SIG-M5 treated with dmso at 0.1 percent for 504 hours (cell line): ENCODE results near the gene FAM53A.
"Not testable (repeated sequence)": the region's sequence is repeated elsewhere in the genome, so short reads cannot be mapped to it uniquely, and the experiment has no call there.

Source experiments
- DNase-seq: peaks from one replicate; lab custom pipeline; 2025; ENCODE audit not compliant: unreplicated experiment; lab: John Stamatoyannopoulos, UW

FAM53A gene

DNA sequence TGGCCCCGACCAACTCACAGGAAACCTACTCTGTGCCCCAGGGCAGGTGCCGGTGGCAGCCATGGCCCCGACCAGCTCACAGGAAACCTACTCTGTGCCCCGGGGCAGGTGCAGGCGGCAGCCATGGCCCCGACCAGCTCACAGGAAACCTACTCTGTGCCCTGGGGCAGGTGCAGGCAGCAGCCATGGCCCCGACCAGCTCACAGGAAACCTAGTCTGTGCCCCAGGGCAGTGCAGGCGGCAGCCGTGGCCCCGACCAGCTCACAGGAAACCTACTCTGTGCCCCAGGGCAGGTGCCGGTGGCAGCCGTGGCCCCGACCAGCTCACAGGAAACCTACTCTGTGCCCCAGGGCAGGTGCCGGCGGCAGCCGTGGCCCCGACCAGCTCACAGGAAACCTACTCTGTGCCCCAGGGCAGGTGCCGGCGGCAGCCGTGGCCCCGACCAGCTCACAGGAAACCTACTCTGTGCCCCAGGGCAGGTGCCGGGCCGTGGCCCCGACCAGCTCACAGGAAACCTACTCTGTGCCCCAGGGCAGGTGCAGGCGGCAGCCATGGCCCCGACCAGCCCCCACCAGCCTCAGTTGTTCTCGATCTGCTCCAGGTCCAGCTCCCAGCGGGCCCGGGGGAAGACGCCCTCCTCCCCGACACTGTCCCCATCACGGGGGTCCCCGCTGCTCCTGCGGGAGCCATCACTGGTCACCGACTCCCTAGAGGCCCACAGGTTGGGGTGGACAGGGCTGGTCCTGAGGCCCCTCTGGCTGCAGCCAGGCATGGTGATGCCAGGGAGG is 43.2 kb downstream of the FAM53A start:
- not testable (repeated sequence) for DNase-seq

DNA sequence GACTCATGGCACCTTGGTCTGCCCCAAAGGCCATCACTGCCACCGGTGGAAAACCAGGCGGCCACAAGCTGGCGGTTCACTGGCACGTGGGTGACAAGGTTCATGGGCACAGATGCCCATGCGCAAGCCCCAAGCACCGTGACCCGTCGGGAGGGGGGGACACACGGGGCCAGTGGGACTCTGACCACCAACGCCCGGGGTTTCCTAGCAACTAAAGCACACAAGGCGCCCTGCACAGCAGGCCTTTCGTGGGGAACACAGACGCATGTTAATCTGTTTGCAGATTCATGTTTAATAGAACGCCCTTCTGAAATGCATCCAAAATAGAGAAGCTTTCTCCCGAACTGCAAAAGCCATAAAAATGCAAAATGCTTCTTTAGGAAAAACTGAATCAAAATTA is 43.9 kb downstream of the FAM53A start:
- DNase-seq: no peak

- DNase-seq: no peak
Measured at GRCh38 chr4:1639299-1639868, 44.7 kb downstream of the FAM53A start.

- DNase-seq: no peak
Measured at GRCh38 chr4:1638873-1639272, 45.2 kb downstream of the FAM53A start.

DNA sequence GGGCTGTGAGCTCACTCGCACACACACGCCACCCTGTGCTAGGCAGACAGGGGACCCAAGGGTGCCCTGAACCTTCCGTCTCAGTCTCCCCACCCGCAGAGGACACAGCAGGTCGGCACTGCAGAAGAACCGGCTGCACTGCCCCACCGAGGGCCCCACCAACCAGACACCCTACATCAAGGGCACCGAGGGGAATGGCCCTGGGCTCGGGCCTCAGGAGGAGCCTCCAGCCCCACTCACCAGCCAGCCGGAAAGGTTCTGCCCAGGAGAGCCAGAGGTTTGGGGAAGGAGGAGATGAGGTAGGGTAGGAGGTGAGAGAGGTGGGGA is 45.9 kb downstream of the FAM53A start:
- no peak for DNase-seq

- no peak for DNase-seq
Measured at GRCh38 chr4:1637580-1638271, 46.4 kb downstream of the FAM53A start.

DNA sequence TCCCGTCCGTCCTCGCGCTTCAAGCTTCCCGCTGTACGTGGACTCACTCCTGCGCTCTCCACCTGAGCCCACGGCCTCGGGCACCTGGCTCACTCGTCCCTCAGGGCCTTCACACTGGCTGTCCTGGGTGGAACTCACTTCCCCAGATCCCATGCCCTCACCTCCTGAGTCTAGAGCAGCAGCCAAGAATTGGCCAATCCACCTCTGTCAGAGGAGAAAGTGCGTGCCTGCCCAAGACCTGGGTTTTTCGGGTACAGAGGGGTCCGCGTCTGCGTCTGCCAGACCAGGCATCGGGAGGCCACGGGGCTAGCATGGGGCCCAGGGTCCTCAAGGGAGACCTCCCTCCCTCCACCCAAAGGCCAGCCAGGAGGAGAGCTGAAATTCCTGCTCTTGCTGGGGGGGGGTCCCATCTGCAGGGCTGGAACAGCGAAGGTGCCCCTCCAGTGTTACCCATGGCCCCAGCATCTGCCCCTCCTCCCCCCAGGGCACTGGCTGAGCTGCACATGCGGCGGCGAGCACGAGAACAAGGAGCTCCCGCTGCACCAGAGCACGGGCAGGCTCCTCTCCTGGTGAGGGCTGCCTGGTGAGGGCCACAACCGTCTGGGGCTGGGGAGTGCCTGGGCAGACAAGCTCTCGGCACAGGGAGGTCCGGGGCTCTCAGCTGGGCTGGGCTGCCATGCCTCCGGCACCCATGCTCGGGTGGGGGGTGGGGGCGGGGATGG is 47.5 kb downstream of the FAM53A start:
- no peak for DNase-seq

GRCh38 chr4:1635464-1635863 is 48.6 kb downstream of the FAM53A start:
- no peak for DNase-seq

DNA sequence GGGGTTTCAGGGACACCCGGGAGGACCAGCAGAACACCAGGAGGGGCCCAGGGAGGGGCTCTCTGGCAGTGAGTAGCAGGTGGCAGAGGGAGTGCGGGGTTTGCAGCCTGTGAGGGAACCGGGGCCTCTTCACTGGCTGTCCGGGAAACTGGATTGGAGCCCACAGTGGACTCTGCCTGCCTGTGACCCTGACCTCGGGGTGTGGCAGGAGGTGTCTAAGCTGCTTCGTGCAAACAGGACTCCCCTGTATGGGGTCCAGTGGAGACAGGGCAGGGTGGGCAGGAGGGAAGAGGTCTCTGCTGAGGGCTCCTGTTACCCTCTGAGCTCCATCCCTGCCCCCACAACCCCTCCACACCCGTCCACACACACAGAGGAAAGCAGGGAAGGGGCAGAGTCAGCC is 50.1 kb downstream of the FAM53A start:
- no peak for DNase-seq

DNA sequence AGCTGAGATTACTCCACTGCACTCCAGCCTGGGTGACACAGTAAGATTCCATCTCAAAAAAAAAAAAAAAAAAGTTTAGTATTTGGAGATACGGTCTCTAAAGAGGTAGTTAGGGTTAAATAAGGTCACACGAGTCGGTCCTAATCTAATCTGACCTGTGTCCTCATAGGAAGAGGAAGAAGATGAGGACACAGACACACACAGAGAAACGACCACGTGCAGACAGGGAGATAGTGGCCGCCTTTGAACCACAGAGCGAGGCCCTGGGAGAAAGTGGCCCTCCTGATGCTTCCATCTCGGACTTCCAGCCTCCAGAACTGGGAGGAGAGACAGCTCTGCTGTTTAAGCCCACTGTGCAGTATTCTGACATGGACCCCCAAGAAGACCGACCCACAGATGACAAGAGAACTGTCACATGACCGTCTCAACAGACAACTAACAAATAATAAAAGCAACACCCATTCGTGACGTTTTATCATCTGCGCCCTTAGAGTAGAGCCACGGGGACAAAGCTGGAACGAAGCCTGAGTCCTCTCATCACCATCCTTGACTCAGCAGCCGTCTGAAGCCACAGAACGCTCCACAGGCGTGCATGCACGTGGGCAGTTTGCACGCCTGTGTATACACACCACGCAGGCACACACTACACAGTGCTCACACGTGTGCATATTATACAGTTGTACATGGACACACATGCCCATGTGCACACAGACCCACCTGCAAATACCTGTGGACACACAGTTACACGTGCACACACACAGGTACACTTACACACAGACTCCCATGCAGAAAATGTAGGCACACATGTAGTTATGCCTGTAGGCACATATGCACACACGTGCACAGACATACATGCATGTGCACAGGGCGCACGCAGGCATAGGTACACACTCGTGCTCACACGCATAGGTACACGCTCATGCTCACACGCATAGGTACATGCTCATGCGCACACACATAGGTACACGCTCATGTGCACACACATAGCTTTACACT is 51.7 kb downstream of the FAM53A start:
- no peak for DNase-seq

GRCh38 chr4:1631136-1631535 is 53.0 kb downstream of the FAM53A start:
- DNase-seq: no peak

- no peak for DNase-seq
Measured at GRCh38 chr4:1630266-1630665, 53.8 kb downstream of the FAM53A start.

DNA sequence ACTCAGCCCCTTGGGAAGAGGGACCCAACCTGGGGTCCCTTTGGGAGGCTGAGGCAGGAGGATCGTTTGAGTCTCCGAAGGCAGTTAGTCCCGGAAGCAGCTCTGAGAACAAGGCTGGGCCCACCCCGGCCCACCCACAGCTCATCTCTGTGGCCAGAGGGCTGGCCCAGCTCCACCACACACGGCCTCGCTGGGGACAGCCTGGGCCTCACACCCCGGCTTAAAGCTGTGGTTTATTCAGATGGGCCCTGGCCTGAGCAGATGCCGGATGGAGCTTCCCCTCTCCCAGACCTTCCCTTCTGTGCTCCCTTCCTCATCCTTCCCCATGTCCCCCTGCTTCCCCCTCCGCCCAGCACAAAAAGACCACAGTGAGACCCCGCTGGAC is 54.4 kb downstream of the FAM53A start:
- DNase-seq: no peak

DNA sequence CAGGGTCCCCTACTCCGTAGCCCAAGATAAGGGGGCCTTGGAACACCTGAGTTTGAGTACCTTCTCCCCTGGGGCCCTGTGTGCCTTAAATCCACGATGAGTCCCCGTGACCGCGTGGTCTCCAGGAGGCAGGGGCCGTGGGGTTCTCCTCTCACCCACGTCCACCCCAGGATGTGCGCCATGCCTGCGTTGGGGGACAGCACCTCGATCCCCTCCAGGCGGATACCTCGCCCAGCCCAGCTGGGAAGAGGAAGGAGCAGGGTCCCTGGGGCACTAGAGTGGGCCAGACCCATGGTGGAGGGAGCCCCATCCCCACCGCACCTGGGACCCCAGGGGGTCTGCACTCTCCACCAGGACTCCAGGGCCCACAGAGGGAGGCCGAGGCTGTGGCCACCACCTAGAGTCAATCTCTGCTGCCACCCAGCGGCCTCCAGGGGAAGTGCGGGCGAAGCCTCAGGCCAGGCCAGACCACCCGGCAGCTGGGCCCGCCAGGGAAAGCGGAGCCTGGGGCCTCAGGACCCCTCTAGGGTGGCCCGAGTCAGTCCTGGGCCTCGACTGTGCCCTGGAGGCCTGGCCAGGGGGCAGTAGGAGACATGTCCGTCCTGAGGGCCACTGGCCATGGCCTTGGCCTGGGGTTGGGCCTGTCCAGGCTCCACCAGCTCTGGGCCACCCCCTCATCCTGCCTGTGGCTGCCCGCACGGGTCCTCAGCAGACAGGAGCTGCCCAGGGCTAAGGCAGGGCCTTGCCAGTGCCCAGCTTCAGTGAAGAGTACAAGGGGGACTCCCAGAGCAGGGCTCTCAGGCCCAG is 55.0 kb downstream of the FAM53A start:
- no peak for DNase-seq

DNA sequence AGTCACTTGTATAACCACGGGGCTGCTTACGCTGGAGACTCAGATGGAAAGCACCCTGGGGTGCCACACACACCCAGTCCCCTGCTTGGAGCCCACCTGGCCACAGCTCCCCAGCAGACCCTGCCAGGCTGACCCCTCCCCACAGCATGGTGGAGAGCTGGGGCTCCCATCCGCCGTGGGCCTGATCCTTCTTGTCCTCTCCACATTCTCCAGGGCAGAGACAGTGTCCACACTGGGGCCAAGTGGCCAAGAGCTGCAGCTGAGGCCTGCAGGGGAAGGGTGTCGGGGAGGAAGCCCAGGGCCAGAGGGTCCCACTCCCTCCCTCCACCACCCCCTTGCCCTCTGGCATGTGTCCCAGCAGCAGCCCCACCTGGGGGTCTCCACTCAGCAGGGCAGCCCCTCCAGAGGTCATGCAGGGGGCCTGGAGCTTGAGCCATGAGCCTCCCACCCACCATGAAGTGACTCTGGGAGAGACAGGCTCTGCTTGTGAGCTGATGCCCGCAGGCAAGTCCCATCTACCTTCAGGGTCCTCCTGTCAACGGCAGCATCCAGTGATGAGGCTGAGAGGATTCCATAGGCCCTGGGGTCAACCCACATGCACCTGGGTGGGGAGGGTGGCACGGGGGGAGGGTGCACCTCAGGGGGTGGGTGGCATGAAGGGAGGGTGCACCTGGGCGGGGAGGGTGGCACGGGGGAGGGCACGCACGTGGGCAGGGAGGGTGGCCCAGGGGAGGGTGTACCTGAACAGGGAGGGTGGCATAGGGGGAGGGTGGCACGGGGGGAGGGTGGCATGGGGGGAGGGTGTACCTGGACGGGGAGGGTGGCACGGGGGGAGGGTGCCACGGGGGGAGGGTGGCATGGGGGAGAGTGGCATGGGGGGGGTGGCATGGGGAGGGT is 56.4 kb downstream of the FAM53A start:
- no peak for DNase-seq

- DNase-seq: no peak
Measured at GRCh38 chr4:1626941-1627340, 57.2 kb downstream of the FAM53A start.

- DNase-seq: no peak
Measured at GRCh38 chr4:1626151-1626550, 58.0 kb downstream of the FAM53A start.

GRCh38 chr4:1625600-1626138 is 58.4 kb downstream of the FAM53A start:
- DNase-seq: no peak

- DNase-seq: no peak
Measured at GRCh38 chr4:1624519-1624910, 59.6 kb downstream of the FAM53A start.
